ENCODE results near the gene LGALS3BP.
A peak's percentile ranks its signal among the peaks of the same experiment; 100 is the strongest.

The LGALS3BP gene

DNA sequence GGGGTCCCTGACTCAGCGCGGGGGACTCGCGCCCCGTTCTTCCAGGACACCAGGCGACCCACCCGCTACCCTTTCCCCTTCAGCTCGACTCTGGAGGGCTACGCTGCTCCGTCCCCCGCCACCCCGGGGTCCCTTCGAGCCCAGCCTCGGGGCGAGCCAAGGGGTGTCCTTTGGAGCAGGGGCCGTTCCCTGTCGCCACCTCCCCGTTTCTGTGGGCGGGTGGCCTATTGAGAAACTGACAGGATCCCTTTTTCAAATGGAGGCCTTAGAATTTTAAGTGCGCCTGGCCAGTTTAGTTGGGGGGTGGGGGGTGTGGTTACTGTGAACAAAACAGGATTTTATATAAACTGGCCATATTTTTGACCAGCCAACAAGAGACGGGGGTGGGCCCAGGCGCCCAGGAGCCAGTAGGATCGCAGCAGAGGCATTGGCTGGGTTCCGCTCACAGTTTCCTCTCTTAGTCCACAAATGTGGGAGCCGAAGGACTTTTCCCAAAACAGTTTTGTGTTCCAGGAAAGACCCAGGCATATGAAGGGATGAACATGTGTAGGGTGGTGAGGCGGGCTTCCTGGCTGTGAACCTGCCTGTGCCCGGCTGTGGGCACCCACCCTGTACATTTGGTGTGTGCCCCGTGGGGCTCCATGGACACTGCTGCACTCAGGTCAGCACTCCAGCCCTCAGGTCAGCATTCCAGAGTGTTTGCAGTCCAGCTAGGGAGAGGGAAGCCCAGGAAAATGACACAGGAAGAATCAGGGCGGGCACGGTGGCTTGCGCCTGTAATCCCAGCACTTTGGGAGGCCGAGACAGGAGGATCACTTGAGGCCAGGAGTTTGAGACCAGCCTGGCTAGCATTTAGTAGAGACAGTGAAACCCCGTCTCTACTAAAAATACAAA is 53.8 kb downstream of the LGALS3BP start:
- Histone ChIP-seq H3K27ac (ENCODE audit: low read depth, low read length) (no peak overlapping the region), H3K27me3 (ENCODE audit: control insufficient read depth, insufficient read depth, low read length) (no peaks in the 10 kb centered on the region), H3K4me3 (ENCODE audit: low read depth, low read length) (peak overlapping the region; percentile 71), H3K9me3 (ENCODE audit: control insufficient read depth, insufficient read depth, low read depth, low read length) (no peaks in the 10 kb centered on the region), H3K4me1 (ENCODE audit: control insufficient read depth, insufficient read depth, low read length) (peaks cover 20% of the 10 kb centered on the region), H3K9ac (ENCODE audit: low read length) (peak overlapping the region; percentile 54), H3K36me3 (ENCODE audit: control insufficient read depth, insufficient read depth, low read length) (no peaks in the 10 kb centered on the region)

DNA sequence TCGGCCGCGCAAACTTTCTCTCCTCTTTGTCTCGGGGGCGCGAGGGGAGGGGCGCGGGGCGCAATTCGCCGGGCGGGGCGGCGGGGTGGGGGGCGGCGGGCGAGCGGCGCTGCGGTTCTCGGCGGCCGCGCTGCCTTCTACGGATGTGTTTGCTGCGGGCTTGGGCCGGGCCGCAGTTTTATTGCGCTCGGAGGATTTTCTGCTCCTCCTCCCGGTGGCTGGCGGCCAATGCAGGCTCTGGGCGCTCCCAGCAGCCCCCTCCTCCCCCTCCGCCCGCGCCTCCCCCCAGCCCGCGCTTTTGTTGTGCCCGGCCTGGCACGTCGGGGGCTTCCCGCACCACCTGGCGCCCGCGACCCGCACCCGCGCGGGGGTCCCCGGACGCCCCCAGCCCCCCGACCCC is 54.5 kb downstream of the LGALS3BP start, which contains the start of gene TIMP2:
Gene TIMP2, minus strand, starts transcription at position 154 of the 400 bp plus-strand sequence. CDS start 299 bp downstream, outside the sequence.
- peak within 1 kb of the TSS; percentile 54 for H3K9ac ChIP-seq (ENCODE audit: low read length)
- peaks cover 20% of the 10 kb centered on the region for H3K4me1 ChIP-seq (ENCODE audit: control insufficient read depth, insufficient read depth, low read length)
- H3K4me3 ChIP-seq (ENCODE audit: low read depth, low read length): peak within 1 kb of the TSS; percentile 71
- H3K27ac ChIP-seq (ENCODE audit: low read depth, low read length): no peak within 1 kb of the TSS
- H3K36me3 ChIP-seq (ENCODE audit: control insufficient read depth, insufficient read depth, low read length): no peaks in the 10 kb centered on the region
- H3K27me3 ChIP-seq (ENCODE audit: control insufficient read depth, insufficient read depth, low read length): no peaks in the 10 kb centered on the region
- H3K9me3 ChIP-seq (ENCODE audit: control insufficient read depth, insufficient read depth, low read depth, low read length): no peaks in the 10 kb centered on the region

GRCh38 chr17:78924481-78925151 is 55.1 kb downstream of the LGALS3BP start:
- peaks cover 20% of the 10 kb centered on the region for H3K4me1 ChIP-seq (ENCODE audit: control insufficient read depth, insufficient read depth, low read length)
- peak overlapping the region; percentile 61 for H3K4me3 ChIP-seq (ENCODE audit: low read depth, low read length)
- H3K36me3 ChIP-seq (ENCODE audit: control insufficient read depth, insufficient read depth, low read length): no peaks in the 10 kb centered on the region
- no peaks in the 10 kb centered on the region for H3K9me3 ChIP-seq (ENCODE audit: control insufficient read depth, insufficient read depth, low read depth, low read length)
- H3K9ac ChIP-seq (ENCODE audit: low read length): no peak overlapping the region
- H3K27me3 ChIP-seq (ENCODE audit: control insufficient read depth, insufficient read depth, low read length): no peaks in the 10 kb centered on the region
- H3K27ac ChIP-seq (ENCODE audit: low read depth, low read length): no peak overlapping the region

DNA sequence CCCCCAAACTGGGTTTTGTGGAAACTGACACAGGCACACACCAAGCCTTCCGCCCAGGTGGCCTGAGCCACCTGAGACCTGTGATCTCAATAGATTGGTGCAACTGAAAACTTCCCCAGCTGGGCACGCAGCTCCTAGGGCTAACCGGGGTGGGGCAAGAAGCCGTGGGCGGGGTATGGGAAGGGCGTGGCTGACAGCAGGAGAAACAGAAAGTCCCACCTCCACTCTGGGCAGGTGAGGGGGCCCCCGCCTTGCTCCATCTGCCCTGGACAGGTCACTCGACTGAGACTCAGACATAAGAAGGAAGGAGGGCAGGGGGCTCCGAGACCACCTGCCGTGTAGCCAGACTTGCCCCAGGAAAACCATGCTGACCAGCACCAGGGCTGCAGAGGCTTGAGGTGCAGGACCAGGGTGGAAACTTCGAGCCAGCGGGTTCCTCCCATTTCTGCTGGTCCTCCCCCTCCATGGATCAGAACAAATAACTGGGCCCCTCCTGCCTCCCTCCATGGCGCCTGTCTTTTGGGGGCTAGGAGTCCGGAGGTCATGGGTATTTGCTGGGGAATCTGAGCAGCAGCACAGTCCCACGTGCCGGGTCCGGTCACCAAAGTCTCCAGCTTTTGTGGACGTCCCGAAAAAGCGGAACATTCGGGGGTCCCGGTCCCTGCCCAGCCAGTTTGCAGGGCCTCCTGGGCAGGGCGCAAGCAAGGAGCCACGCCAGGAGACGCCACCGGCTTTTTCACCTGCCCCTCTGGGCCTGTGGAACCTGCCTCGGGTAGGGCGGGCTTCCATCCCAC is 55.9 kb downstream of the LGALS3BP start:
- no peak overlapping the region for H3K27ac ChIP-seq (ENCODE audit: low read depth, low read length)
- H3K9me3 ChIP-seq (ENCODE audit: control insufficient read depth, insufficient read depth, low read depth, low read length): no peaks in the 10 kb centered on the region
- H3K4me3 ChIP-seq (ENCODE audit: low read depth, low read length): peak overlapping the region; percentile 61
- no peaks in the 10 kb centered on the region for H3K36me3 ChIP-seq (ENCODE audit: control insufficient read depth, insufficient read depth, low read length)
- H3K27me3 ChIP-seq (ENCODE audit: control insufficient read depth, insufficient read depth, low read length): no peaks in the 10 kb centered on the region
- H3K4me1 ChIP-seq (ENCODE audit: control insufficient read depth, insufficient read depth, low read length): peaks cover 20% of the 10 kb centered on the region
- H3K9ac ChIP-seq (ENCODE audit: low read length): no peak overlapping the region

- no peak overlapping the region for H3K9ac ChIP-seq (ENCODE audit: low read length)
- H3K4me1 ChIP-seq (ENCODE audit: control insufficient read depth, insufficient read depth, low read length): peaks cover 20% of the 10 kb centered on the region
- no peaks in the 10 kb centered on the region for H3K9me3 ChIP-seq (ENCODE audit: control insufficient read depth, insufficient read depth, low read depth, low read length)
- H3K27me3 ChIP-seq (ENCODE audit: control insufficient read depth, insufficient read depth, low read length): no peaks in the 10 kb centered on the region
- no peak overlapping the region for H3K27ac ChIP-seq (ENCODE audit: low read depth, low read length)
- H3K36me3 ChIP-seq (ENCODE audit: control insufficient read depth, insufficient read depth, low read length): no peaks in the 10 kb centered on the region
- peak overlapping the region; percentile 61 for H3K4me3 ChIP-seq (ENCODE audit: low read depth, low read length)
These were observed 56.8 kb downstream of the LGALS3BP start for GRCh38 chr17:78922816-78923498.

DNA sequence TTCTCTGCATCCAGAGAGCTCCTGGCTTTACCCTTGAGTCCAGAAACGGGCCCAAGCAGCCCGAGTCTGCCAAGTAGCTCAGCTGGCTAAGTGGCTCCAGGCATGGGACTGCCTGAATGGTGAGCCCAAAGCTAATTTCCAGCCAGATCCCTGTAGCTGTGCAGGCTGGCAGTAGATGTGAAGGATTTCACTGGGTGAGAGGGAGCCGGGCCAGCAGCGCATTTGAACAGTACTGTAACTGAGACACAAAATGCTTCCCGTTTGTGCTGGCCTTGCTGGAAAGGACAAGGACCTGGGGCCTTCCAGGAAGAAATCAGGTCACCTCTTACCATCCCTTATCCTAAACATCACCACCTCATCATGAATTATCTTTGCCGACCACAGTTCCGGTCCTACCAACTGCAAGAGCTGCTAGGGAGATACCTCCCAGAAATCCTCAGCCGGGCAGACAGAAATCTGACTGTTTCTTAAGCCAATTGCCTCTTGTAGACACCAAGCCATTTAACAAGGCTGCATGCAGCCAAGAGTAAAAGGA is 58.2 kb downstream of the LGALS3BP start:
- H3K4me1 ChIP-seq (ENCODE audit: control insufficient read depth, insufficient read depth, low read length): peaks cover 23% of the 10 kb centered on the region
- no peak overlapping the region for H3K4me3 ChIP-seq (ENCODE audit: low read depth, low read length)
- no peaks in the 10 kb centered on the region for H3K36me3 ChIP-seq (ENCODE audit: control insufficient read depth, insufficient read depth, low read length)
- no peak overlapping the region for H3K9ac ChIP-seq (ENCODE audit: low read length)
- no peak overlapping the region for H3K27ac ChIP-seq (ENCODE audit: low read depth, low read length)
- no peaks in the 10 kb centered on the region for H3K27me3 ChIP-seq (ENCODE audit: control insufficient read depth, insufficient read depth, low read length)
- no peaks in the 10 kb centered on the region for H3K9me3 ChIP-seq (ENCODE audit: control insufficient read depth, insufficient read depth, low read depth, low read length)
